Bronchial epithelial cell (primary cell): ENCODE results near the gene ICAM2. TPM values are rescaled to one million over a fixed set of nuclear protein-coding genes. Genes with fewer than 3 reads are reported as not detected.

ENCODE experiments used
- DNase-seq: peaks from one replicate; pipeline ENCODE4 v3.0.0-alpha.2; 2010; ENCODE audit warnings: low read depth
- FAIRE-seq: peaks from 2 replicates; lab custom pipeline; 2011; peaks lifted over from hg19 to GRCh38; lab: Jason Lieb, UNC
- H3K27me3 ChIP-seq: 2 replicates; pipeline ENCODE4 v1.5.1; 2011; ENCODE audit warnings: low read length; ENCODE audit not compliant: control insufficient read depth, insufficient read depth
- H3K36me3 ChIP-seq: 2 replicates; pipeline ENCODE4 v1.5.1; 2011; ENCODE audit warnings: low read length; ENCODE audit not compliant: control insufficient read depth, insufficient read depth
- H3K4me3 ChIP-seq: 2 replicates; pipeline ENCODE4 v1.5.1; 2011; ENCODE audit warnings: mild to moderate bottlenecking, low read depth, low read length, control low read depth
- total RNA-seq: library from RNA; depleted of rRNA; stranded (reverse); fragments of >200 nt; gene quantifications from 2 replicates; pipeline ENCODE4 v1.2.1, GENCODE V29; 2014
- TF ChIP-seq, protein P1 (sequence below): IDR thresholded peaks from 2 replicates; pipeline ENCODE4 v1.5.1; 2011; ENCODE audit warnings: mild to moderate bottlenecking, moderate library complexity, low read length, control low read depth, inconsistent platforms; ENCODE audit not compliant: insufficient read depth, severe bottlenecking

Gene ICAM2
- total RNA-seq, 1 donor from 2014 or later, result 0.26 TPM

DNA sequence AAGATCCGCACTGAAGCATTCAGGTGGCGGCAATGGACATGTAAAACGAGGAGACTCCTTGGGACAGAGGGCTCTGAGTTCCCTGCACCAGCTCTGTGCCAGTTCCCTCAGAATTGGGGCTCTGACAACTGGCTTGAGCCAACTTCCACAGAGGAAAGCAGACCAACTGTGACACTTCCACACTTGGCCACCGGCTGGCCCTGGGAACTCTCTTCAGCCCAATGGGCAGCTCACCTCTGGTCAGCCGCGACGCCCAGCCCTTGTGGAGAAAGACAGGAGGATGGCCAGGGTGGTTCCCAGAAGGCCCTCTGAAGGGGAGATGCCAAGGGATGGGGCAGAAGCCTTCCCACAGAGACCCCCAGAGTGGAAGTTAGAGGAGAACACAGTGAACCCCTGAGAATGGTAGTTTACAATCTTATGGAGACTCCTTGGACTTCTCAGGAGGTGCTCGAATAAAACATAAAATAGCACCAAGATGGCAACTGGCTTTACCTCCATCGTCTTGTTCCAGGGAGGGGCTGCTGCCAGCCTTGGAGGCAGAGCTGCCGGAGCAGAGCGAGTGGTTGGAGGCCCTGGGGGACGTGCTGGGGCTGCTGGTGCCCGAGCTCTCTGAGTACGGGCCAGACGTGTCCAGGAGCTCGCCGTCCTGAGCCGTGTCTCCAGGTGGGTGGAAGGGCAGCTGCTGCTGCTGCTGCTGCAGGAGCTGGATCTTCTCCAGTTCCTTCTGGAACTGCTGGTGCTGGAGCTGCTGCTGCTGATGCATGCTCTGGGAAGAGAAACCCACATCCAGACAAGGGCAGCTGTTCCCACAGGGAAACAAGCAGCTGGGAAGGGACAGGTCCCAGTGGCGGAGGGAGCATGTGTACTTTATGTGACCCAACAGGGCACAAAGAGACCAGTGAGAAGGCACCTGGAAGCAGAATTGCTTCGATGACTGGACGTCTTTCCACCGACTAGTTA is 35.0 kb upstream of the ICAM2 start:
- FAIRE-seq (no peak), DNase-seq (no peak)
- H3K4me3 ChIP-seq, result no peak overlapping the region
- TF ChIP-seq, protein P1, sequence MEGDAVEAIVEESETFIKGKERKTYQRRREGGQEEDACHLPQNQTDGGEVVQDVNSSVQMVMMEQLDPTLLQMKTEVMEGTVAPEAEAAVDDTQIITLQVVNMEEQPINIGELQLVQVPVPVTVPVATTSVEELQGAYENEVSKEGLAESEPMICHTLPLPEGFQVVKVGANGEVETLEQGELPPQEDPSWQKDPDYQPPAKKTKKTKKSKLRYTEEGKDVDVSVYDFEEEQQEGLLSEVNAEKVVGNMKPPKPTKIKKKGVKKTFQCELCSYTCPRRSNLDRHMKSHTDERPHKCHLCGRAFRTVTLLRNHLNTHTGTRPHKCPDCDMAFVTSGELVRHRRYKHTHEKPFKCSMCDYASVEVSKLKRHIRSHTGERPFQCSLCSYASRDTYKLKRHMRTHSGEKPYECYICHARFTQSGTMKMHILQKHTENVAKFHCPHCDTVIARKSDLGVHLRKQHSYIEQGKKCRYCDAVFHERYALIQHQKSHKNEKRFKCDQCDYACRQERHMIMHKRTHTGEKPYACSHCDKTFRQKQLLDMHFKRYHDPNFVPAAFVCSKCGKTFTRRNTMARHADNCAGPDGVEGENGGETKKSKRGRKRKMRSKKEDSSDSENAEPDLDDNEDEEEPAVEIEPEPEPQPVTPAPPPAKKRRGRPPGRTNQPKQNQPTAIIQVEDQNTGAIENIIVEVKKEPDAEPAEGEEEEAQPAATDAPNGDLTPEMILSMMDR, result no peak
- peaks cover 44% of the 10 kb centered on the region for H3K36me3 ChIP-seq
- H3K27me3 ChIP-seq, result no peaks in the 10 kb centered on the region

GRCh38 chr17:64054304-64054703 is 33.9 kb upstream of the ICAM2 start:
- TF ChIP-seq, protein P1, result no peak
- H3K4me3 ChIP-seq, result no peak overlapping the region
- FAIRE-seq, result no peak
- no peaks in the 10 kb centered on the region for H3K27me3 ChIP-seq
- H3K36me3 ChIP-seq, result peaks cover 46% of the 10 kb centered on the region
- no peak for DNase-seq

DNA sequence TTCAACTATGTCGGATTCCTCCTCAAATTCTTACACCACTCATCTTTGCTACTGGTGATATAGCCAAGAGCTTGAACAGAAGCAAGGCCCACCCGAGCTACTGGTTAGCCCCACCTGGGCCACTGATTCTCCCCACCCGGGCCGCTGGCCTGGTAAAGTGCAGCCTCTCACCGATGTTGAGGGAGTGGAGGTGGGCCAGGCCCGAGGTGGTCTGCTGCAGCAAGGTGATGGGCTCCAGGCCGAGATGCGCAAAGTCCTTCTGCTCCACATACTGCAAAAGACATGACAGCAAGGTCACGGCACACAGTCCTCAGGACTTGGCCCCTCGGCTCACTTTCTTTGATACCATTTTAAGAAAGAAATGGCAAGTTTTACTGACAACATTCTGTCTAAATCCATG is 32.7 kb upstream of the ICAM2 start:
- FAIRE-seq (no peak), DNase-seq (no peak)
- Histone ChIP-seq H3K27me3 (no peaks in the 10 kb centered on the region), H3K36me3 (peaks cover 51% of the 10 kb centered on the region), H3K4me3 (no peak overlapping the region)
- TF ChIP-seq, protein P1, result no peak

DNA sequence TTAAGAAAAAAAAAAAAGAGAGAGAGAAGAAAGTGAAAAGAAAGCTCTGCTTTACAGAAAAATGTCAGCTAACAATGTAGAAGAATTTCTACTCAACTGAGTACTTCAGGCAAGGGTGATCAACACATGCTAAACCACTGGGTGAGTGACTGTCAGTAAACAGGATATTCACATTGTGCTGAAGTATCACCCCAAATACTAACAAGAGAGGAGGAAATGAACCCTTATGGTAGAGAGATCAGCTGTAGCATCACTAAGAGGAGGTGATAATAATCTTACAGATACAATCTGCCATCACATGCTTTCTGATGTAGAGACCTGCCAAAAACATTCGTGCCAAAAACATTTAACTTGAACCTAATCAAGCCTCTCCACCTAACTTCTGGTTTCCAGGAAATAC is 30.7 kb upstream of the ICAM2 start:
- TF ChIP-seq, protein P1, result no peak
- Histone ChIP-seq H3K4me3 (no peak overlapping the region), H3K27me3 (no peaks in the 10 kb centered on the region), H3K36me3 (peaks cover 50% of the 10 kb centered on the region)
- FAIRE-seq (no peak), DNase-seq (no peak)

DNA sequence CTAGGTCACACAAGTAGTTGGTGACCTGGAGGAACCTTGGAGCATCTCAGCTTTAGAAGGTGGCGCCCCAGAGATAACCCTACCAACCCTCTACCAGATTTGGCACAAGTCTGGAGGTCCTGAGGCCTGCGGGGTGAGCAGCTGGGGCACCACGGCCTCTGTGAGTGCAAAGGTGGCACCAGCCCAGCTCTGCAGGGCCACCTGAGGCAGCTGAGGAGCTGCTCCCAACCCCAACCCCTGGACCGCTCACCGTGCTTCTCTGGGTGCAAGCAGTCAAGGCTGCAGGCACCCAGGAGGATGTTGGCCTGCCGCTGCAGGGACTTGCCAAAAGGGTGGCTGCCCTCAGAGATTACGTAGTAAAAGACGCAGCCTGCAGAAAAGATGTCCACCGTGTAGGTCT is 28.4 kb upstream of the ICAM2 start:
- no peak for DNase-seq
- no peaks in the 10 kb centered on the region for H3K27me3 ChIP-seq
- no peak overlapping the region for H3K4me3 ChIP-seq
- no peak for FAIRE-seq
- H3K36me3 ChIP-seq, result peaks cover 51% of the 10 kb centered on the region
- TF ChIP-seq, protein P1, result no peak
